GM10266 (cell line): ENCODE measurements around the gene TCFL5.

Source experiments
- DNase-seq: peaks from one replicate; pipeline ENCODE4 v3.0.0; 2012; ENCODE audit errors: extremely low spot score
- CTCF ChIP-seq: IDR thresholded peaks from 2 replicates; pipeline ENCODE4 v1.5.1; 2012; ENCODE audit warnings: mild to moderate bottlenecking, low read depth; ENCODE audit not compliant: control insufficient read depth, insufficient read depth; ENCODE audit errors: missing control alignments

The TCFL5 gene

GRCh38 chr20:62804021-62804626, 57.5 kb downstream of the TCFL5 start:
- no peak for TF ChIP-seq CTCF
- no peak for DNase-seq

GRCh38 chr20:62802026-62802712, 59.5 kb downstream of the TCFL5 start:
- DNase-seq, result no peak
- TF ChIP-seq CTCF, result no peak

- TF ChIP-seq CTCF, result no peak
- no peak for DNase-seq
Measured at GRCh38 chr20:62801284-62802010, 60.2 kb downstream of the TCFL5 start.

- no peak for TF ChIP-seq CTCF
Measured at GRCh38 chr20:62800314-62801259, 61.0 kb downstream of the TCFL5 start.

GRCh38 chr20:62799873-62800272, 61.7 kb downstream of the TCFL5 start:
- no peak for DNase-seq
- no peak for TF ChIP-seq CTCF

More at GRCh38 chr20:62800314-62801259, 61.0 kb downstream of the TCFL5 start:
- DNase-seq, result no peak

GRCh38 chr20:62799459-62799858, 62.2 kb downstream of the TCFL5 start:
- no peak for TF ChIP-seq CTCF

More at GRCh38 chr20:62799459-62799858, 62.2 kb downstream of the TCFL5 start:
- no peak for DNase-seq
